Amniotic epithelial cell (primary cell): ENCODE results near the gene NCL.

Experiments
- DNase-seq: peaks from one replicate; pipeline ENCODE4 v3.0.0-alpha.2; 2010; ENCODE audit warnings: low read depth

NCL gene, protein sequence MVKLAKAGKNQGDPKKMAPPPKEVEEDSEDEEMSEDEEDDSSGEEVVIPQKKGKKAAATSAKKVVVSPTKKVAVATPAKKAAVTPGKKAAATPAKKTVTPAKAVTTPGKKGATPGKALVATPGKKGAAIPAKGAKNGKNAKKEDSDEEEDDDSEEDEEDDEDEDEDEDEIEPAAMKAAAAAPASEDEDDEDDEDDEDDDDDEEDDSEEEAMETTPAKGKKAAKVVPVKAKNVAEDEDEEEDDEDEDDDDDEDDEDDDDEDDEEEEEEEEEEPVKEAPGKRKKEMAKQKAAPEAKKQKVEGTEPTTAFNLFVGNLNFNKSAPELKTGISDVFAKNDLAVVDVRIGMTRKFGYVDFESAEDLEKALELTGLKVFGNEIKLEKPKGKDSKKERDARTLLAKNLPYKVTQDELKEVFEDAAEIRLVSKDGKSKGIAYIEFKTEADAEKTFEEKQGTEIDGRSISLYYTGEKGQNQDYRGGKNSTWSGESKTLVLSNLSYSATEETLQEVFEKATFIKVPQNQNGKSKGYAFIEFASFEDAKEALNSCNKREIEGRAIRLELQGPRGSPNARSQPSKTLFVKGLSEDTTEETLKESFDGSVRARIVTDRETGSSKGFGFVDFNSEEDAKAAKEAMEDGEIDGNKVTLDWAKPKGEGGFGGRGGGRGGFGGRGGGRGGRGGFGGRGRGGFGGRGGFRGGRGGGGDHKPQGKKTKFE

DNA sequence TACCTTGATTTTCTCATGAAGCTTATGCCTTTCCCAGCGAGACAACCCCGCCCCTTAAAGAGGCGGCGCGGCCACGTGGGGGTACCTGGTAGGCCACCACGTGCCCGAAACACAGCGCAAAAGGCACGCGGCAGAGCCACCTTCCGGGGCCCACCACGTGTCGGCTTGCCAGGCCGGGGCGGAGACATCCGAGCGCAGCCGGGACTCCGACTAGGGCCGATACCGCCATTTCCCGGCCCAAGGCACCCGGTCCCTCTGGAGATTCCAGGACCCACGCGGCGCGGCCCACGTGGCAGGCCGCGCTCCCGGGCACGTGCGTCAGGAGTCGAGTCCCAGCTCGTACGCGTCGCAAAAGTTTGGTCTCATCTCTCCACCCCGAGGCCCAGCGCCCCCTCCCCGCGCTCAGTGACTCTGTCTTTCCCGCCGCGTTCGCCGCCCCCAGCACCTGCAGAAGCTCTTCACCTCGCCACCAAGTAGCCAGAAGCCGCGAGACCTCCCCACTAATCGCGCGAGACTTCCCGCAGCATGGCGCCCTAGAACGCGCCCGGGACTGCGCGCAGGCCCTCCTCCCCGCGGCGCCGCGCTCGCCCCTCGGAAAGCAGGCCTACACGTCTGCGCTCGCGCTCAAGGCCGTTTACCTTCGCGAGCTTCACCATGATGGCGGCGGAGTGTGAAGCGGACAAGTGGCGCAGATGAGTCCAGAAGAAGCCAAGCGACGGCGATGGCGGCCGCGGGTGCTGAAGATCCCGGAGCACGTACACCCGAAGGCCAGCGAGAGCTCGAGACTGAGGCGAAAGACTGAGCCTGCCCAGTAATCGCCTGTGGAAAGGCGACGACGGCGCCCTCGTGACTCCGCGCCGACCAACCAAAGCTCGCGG lies at the start of gene NCL:
TSS of gene NCL (minus strand) at position 787 of the 878 bp plus-strand sequence. CDS start at position 656, 131 bp downstream.
- peak; percentile 97 for DNase-seq

- no peak for DNase-seq
Measured at GRCh38 chr2:231513746-231514224, 49.5 kb upstream of the NCL start.

- DNase-seq, result peak; percentile 23
Measured at GRCh38 chr2:231512222-231512621, 47.9 kb upstream of the NCL start.

DNA sequence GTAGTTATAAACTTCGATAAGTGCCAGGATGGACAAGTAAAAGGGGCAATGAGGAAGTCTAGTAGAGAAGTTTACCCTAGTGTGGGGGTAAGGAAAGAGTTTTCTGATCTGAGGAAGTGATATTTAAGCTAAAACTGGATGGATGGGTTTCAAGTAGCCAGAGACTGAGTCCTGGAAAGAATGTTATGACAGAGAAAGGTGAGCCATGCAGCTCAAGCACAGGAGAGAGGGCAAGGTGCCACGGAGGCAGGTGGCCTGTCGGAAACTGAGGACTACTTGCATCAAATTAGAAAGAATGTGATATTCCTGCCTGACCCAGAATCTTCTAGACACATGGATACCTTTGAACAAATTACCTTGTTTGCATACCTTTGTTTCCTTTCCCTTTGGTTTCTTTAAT lies 39.5 kb upstream of the NCL start:
- DNase-seq, result no peak

- DNase-seq, result no peak
Measured at GRCh38 chr2:231502596-231502995, 38.3 kb upstream of the NCL start.

- DNase-seq, result no peak
Measured at GRCh38 chr2:231497651-231498050, 33.4 kb upstream of the NCL start.

GRCh38 chr2:231494669-231495068 lies 30.4 kb upstream of the NCL start:
- no peak for DNase-seq

GRCh38 chr2:231490801-231491200 lies 26.5 kb upstream of the NCL start:
- DNase-seq, result no peak

GRCh38 chr2:231489990-231490389 lies 25.7 kb upstream of the NCL start:
- DNase-seq, result no peak

DNA sequence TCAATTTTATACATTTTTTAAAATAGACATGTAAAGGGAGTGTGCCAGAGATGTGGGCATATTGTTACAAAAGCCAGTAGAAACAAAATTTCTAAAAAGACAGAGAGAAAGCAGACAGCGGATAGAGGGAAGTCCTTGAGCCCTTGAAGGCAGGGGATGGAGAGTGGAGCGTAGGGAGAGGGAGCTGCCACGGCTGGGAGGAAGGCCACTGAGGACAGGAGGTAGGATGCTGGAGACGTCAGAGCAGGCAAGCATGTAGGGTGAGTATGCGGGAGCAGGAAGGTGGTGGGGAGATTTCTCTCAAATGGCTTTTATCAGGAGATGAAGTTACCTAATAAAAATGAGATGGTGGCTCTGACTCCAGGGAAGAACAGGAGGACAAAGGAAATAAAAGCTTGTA lies 24.0 kb upstream of the NCL start:
- no peak for DNase-seq

DNA sequence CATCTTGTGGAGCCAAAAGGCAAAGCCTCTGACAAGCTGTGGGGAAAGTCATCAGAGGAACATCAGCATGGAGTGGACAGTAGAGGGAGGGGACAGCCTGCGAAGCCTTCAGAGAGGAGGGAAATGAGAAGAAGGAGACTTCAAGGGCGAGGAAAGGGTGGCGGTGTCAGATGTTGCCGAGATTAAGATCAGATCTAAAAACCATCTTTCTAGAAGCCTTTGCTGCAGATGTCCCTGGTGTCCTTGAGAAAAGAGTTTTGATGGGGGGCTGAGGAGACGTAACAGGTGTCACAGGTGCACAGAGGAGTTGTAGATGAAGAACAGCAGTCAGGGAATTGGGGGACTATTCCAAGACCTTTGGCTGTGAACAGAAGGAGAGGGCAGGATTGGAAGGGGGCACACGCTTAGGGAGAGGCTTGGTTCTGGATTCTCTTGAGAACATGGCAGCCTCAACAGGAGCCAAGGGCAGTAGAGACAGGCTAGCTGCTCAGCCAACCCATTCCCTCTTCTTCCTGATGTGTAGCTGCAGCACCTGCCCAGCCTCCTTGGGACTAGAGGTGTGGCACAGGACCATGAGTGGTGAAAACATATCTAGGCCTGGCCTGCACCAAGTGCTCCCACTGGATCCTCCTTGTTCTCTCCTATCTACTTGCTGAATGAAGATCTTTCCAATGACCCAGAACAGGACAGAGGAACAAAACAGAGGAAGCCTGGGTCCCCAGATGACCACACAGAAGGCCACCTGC lies 22.7 kb upstream of the NCL start:
- DNase-seq, result no peak

- peak; percentile 7 for DNase-seq
Measured at GRCh38 chr2:231483398-231484329, 19.4 kb upstream of the NCL start.

DNA sequence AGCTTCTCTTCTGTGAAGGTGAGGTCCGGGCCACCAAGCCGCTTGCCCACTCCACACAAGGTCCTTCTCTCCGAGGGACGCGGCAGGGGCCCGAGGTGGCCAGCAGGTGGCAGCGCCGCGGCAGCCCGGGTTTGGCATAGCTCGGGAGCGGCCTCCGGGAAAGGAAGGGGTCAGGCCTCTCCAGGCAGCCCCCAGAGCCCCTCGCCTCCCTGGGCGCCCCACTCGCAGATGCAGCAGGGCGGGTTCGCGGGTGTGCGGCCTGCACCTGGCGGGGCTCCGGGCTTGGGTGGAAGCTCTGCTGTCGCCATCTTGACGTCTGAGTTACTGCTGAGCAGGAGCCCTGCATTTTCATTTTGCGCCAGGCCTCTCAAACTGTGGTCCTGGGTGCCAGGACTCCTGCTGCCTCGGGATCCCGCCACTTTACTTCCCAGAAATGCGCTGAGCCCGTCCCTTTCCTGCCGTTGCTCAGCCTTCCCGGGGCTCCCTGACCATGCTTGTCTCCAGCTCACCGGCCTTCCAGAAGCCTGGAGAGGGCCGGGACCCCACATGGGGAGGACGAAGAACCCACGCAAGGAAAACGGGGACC lies 18.6 kb upstream of the NCL start:
- peak; percentile 47 for DNase-seq

DNA sequence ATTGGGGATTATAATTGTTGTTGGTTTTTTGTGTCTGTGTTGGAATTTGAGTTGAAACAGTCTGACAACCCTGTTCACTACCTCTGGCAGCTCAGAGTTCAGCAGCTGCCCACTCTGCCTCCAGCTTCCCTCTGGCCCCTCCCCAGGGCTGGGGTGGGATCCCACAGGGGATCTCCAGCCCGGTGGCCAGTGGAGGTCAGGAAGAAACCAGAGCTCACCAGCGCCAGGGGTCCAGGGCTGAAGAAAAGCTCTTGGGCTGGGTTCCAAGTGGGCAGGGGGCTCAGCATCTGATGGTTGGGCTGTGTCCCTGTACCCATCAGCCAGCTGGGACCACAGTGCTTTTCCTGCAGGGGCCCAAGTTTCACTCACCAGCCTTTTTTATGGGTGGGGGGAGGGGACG lies 16.5 kb upstream of the NCL start:
- no peak for DNase-seq

DNA sequence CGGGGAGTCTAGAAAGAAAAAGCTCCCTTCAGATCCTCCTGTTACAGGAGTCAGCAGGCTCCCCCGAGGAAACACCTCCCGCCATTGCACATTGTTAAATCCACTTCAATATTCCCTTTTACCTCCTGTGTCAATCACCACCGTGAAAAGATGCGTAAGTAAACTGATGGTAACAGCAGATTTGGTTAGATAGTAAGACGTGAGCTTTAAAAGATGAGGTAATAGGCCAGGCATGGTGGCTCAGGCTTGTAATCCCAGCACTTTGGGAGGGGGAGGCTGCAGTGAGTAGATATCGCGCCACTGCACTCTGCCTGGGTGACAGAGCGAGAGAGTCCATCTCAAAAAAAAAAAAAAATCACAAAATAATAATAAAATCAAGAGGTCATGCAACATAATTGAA lies 15.2 kb upstream of the NCL start:
- no peak for DNase-seq

DNA sequence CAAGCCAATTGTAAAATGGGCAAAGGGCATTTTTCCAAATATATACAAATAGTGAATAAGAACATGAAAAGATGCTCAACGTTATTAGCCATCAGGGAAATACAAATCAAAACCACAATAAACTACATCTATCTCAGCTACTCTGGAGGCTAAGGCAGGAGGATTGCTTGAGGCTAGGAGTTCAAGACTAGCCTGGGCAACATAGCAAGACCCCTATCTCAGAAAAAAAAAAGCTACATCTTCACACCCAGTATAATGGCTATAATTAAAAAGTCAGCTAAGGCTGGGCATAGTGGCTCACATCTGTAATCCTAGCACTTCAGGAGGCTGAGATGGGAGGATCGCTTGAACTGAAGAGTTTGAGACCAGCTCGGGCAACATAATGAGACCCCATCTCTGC lies 12.6 kb upstream of the NCL start:
- DNase-seq, result no peak

GRCh38 chr2:231475965-231476364 lies 11.7 kb upstream of the NCL start:
- no peak for DNase-seq

GRCh38 chr2:231472816-231473215 lies 8.5 kb upstream of the NCL start:
- DNase-seq, result no peak

DNA sequence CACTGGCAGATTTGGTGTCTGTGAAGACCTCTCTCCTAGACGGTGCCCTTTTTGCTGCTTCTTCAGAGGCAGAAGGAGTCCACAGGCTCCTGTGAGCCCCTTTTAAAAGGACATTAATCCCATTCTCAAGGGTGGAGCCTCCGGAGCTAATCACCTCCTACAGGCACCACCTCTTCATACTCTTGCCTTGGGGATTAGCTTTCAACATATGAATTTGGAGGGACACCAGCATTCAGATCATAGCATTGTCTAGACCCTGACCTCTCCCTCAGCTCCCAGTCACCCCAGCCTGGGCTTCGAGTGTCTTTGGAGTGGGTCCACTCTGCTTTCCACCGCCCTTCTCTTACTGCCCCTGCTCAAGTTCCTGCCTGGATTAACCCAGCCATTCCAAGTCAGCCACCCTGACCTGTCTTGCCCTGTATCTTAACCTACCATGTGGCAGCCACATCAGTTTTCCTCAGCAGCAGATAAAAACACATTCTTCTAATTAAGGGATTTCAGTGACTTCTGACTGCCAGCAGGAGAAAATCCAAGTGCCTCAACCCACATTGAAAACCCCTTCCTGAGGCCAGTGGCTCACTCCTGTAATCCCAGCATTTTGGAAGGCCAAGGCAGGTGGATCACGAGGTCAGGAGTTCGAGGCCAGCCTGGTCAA lies 6.1 kb upstream of the NCL start:
- no peak for DNase-seq

- no peak for DNase-seq
Measured at GRCh38 chr2:231469583-231469950, 5.3 kb upstream of the NCL start.
